Muscle layer of duodenum (tissue), 2 donors: ENCODE measurements around the gene CLSTN1.
"Not testable (repeated sequence)": the region's sequence is repeated elsewhere in the genome, so short reads cannot be mapped to it uniquely, and the experiment has no call there.

Experiments
- H3K27ac ChIP-seq: one replicate; pipeline ENCODE4 v1.7.0; 2013; ENCODE audit warnings: mild to moderate bottlenecking, low read length
- H3K27me3 ChIP-seq: one replicate; pipeline ENCODE4 v1.7.0; 2013; ENCODE audit warnings: low read depth, mild to moderate bottlenecking, control low read depth, low read length
- H3K36me3 ChIP-seq, 2 donors: one replicate each; pipeline ENCODE4 v1.7.0; 2013; ENCODE audit warnings: low read length in 2 of 2, control low read depth in 1 of 2, mild to moderate bottlenecking in 1 of 2; ENCODE audit not compliant: insufficient read depth in 2 of 2, control insufficient read depth in 1 of 2
- H3K4me1 ChIP-seq, 2 donors: one replicate each; pipeline ENCODE4 v1.7.0; 2013; ENCODE audit warnings: low read length in 2 of 2, mild to moderate bottlenecking in 2 of 2, control low read depth in 1 of 2, moderate library complexity in 1 of 2; ENCODE audit not compliant: insufficient read depth in 2 of 2, control insufficient read depth in 1 of 2
- H3K4me3 ChIP-seq, 2 donors: one replicate each; pipeline ENCODE4 v1.7.0; 2013; ENCODE audit warnings: low read length in 2 of 2, low read depth in 1 of 2, mild to moderate bottlenecking in 1 of 2
- H3K9me3 ChIP-seq, 2 donors: one replicate each; pipeline ENCODE4 v1.7.0; 2013; ENCODE audit warnings: low read length in 2 of 2, control low read depth in 1 of 2, mild to moderate bottlenecking in 1 of 2; ENCODE audit not compliant: control insufficient read depth in 1 of 2
- donor health status: healthy.

Gene CLSTN1

DNA sequence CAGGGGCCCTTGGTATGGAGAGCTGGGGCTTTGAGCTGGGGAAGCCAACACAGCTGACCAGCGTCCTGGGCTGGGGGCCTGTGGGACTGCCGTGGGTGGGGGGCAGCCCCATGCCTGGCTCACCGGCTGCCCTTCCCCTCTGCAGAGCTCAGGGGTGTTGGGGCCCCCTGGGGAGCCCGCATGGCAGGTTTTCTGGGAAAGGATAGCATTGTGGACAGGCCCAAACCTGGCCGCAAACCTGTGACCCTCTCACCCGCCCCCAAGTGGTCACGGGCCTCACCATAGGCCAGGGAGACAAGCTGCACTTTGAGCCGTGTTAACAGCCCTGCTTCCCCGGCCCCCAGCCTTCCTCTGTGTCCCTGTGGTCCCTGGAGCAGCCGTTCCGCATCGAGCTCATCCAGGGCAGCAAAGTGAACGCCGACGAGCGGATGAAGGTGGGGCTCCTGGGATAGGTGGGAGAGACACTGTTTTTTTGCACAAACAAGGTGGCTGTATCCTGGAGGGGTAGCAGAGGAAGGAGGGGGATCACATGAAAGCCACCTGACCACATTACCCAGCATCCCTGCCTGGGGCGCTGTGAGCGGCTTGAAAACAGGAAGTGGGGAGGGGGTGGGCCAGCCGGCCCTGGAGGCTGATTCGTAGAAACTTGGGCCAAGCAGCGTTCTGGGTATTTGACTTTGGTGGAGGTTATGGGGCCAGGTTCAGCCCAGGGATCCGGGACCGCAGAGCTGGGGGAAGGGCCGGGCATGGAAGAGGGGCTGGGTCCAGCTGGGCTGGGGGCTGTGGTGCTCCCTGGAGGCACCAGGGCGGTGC is 106.4 kb downstream of the CLSTN1 start:
- Histone ChIP-seq H3K27ac (peak overlapping the region; percentile 16), H3K27me3 (no peaks in the 10 kb centered on the region), H3K4me3 (peak overlapping the region; percentile 30 to 37), H3K9me3 (no peaks in the 10 kb centered on the region), H3K36me3 (peaks cover 0 to 39% of the 10 kb centered on the region in 2 donors), H3K4me1 (peaks cover 0 to 3% of the 10 kb centered on the region in 2 donors)

DNA sequence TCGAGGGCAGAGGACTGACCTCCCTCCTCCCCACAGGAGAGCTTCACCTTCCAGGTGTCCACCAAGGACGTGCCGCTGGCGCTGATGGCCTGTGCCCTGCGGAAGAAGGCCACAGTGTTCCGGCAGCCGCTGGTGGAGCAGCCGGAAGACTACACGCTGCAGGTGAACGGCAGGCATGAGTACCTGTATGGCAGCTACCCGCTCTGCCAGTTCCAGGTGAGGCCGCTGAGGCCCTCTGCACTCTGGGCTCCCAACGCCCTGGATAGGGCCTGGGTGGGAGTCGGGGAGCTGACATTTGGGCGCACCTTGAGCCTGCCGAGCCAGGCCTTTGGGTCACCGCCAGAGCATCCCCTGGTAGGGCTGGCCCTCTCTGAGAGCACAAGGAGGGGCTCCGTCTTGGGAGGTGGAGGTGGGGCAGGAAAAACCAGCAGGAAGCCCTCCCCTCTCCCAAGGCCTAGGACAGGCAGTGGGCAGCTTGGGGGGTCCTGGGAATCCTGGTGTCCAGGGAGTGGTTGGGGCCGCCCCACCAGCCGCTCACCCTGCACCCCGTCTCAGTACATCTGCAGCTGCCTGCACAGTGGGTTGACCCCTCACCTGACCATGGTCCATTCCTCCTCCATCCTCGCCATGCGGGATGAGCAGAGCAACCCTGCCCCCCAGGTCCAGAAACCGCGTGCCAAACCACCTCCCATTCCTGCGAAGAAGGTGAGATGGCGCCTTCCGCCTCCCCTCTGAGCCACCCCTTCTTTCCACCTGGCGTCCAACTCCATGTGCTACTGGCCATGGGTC is 107.2 kb downstream of the CLSTN1 start:
- Histone ChIP-seq H3K27me3 (no peaks in the 10 kb centered on the region), H3K9me3 (no peaks in the 10 kb centered on the region), H3K27ac (no peak overlapping the region), H3K4me1 (peaks cover 0 to 3% of the 10 kb centered on the region in 2 donors), H3K36me3 (peaks cover 0 to 34% of the 10 kb centered on the region in 2 donors), H3K4me3 (peak overlapping the region in 1 of 2 donors; percentile 37)

DNA sequence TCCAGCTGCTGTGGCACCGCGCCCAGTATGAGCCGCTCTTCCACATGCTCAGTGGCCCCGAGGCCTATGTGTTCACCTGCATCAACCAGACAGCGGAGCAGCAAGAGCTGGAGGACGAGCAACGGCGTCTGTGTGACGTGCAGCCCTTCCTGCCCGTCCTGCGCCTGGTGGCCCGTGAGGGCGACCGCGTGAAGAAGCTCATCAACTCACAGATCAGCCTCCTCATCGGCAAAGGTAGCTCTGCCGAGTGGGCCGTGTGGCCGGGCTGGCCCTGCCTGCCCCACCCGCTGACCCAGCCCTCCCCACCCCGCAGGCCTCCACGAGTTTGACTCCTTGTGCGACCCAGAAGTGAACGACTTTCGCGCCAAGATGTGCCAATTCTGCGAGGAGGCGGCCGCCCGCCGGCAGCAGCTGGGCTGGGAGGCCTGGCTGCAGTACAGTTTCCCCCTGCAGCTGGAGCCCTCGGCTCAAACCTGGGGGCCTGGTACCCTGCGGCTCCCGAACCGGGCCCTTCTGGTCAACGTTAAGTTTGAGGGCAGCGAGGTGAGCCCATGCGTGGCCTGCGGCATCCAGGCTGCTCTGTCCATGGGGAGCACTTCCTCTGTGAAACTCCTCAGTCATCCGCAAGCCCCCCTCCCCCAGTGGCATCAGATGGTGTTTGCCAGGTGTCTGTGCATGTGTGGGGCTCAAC is 108.1 kb downstream of the CLSTN1 start:
- H3K4me3 ChIP-seq: no peak overlapping the region
- H3K27me3 ChIP-seq: no peaks in the 10 kb centered on the region
- H3K4me1 ChIP-seq: peaks cover 0 to 3% of the 10 kb centered on the region in 2 donors
- peaks cover 0 to 26% of the 10 kb centered on the region in 2 donors for H3K36me3 ChIP-seq
- H3K9me3 ChIP-seq: no peaks in the 10 kb centered on the region
- H3K27ac ChIP-seq: no peak overlapping the region

DNA sequence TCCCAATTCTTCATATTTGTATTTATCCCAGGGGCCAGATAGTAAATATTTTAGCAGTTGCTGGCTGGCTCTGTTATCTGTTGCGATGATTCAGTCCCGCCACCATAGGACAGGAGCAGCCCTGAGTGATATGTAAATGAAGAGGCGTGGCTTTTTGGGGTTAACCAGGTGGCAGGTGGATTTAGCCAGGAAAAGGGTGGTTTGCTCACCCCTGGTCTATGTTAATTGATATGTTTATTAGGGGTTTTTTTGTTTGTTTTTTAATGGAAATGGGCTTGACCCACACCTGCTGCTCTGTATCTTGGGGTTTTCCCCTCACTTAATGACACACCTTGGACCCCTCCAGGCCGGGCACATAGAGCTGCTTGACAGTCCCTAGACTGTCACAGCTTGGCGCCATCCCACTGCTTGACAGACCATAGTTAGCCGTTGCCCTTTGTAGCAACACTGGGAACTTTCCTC is 109.5 kb downstream of the CLSTN1 start:
- Histone ChIP-seq H3K4me3 (no peak overlapping the region), H3K27me3 (no peaks in the 10 kb centered on the region), H3K36me3 (peaks cover 0 to 20% of the 10 kb centered on the region in 2 donors), H3K9me3 (no peaks in the 10 kb centered on the region), H3K4me1 (peaks cover 0 to 3% of the 10 kb centered on the region in 2 donors), H3K27ac (no peak overlapping the region)

DNA sequence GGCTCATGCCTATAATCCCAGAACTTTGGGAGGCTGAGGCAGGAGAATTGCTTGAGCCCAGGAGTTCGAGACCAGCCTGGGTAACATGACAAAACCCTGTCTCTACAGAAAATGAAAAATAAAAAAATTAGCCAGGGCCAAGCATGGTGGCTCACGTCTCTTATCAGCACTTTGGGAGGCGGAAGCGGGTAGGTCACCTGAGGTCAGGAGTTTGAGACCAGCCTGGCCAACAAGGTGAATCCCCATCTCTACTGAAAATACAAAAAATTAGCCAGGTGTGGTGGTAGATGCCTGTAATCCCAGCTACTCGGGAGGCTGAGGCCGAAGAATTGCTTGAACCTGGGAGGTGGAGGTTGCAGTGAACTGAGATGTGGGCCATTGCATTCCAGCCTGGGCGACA is 111.0 kb downstream of the CLSTN1 start:
- not testable (repeated sequence) for H3K9me3 ChIP-seq, H3K4me3 ChIP-seq, H3K4me1 ChIP-seq, H3K27ac ChIP-seq, H3K27me3 ChIP-seq
- H3K36me3 ChIP-seq: peaks cover 0 to 20% of the 10 kb centered on the region in 2 donors

DNA sequence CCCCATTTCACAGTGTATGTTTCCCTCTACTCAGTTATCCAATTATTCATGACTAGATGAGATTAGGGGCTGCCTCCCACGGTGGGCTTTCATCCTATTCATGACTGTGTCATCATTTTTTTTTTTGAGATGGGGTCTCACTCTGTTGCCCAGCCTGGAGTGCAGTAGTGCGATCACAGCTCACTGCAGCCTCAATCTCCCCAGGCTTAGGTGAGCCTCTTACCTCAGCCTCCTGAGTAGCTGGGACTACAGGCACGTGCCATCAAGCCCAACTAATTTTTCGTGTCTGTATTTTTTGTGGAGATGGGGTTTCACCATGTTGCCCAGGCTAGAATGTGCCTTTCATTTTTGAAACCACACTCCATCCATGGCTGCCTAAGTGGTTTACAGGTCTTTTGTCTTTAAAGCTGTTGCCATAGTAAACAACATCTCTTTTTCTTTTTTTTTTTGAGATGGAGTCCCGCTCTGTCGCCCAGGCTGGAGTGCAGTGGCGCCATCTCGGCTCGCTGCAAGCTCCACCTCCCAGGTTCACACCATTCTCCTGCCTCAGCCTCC is 112.2 kb downstream of the CLSTN1 start:
- H3K27me3 ChIP-seq: no peaks in the 10 kb centered on the region

DNA sequence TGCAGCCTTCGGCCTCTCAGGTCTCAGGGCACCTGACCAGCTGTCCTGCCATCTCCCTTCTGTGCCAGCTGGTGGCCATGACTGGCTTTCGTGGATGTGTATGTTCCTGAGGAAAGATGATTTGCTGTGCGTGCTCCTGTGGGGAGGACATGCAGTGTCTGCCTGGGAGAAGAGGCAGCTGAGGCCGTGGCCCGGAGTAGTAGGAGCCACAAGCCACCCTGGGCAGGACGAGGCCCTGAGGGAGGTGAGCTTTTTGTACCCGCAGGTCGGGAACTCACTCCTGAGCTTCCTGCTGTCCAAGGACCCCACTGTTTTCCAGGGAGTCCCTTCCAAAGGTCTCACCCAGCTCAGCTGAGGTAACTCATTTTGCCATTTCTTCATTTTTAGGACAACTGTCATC is 113.7 kb downstream of the CLSTN1 start:
- no peak overlapping the region for H3K4me3 ChIP-seq
- H3K4me1 ChIP-seq: no peaks in the 10 kb centered on the region
- no peaks in the 10 kb centered on the region for H3K27me3 ChIP-seq
- no peak overlapping the region for H3K27ac ChIP-seq
- no peaks in the 10 kb centered on the region for H3K36me3 ChIP-seq
- no peaks in the 10 kb centered on the region for H3K9me3 ChIP-seq

More for the DNA sequence above, 112.2 kb downstream of the CLSTN1 start:
- H3K9me3 ChIP-seq: no peaks in the 10 kb centered on the region
- no peak overlapping the region for H3K27ac ChIP-seq
- H3K4me3 ChIP-seq: no peak overlapping the region
- H3K4me1 ChIP-seq: no peaks in the 10 kb centered on the region
- H3K36me3 ChIP-seq: peaks cover 0 to 15% of the 10 kb centered on the region in 2 donors

DNA sequence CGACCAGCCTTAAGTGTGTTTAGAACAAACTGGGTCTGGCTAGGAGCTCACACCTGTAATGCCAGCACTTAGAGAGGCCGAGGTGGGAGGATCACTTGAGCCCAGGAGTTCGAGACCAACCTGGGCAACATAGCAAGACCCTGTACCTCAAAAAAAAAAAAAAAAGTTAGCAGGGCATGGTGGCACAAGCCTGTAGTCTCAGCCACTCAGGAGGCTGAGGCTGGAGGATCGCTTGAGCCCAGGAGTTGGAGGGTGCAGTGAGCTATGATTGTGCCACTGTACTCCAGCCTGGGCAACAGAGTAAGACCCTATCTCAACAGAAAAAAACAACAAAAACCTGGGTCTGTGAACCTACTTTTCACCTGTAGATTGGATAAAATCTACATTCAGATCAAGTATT is 117.6 kb downstream of the CLSTN1 start:
- no peaks in the 10 kb centered on the region for H3K9me3 ChIP-seq
- H3K27ac ChIP-seq: no peak overlapping the region
- H3K27me3 ChIP-seq: no peaks in the 10 kb centered on the region
- H3K4me3 ChIP-seq: no peak overlapping the region
- H3K4me1 ChIP-seq: no peaks in the 10 kb centered on the region
- H3K36me3 ChIP-seq: no peaks in the 10 kb centered on the region

DNA sequence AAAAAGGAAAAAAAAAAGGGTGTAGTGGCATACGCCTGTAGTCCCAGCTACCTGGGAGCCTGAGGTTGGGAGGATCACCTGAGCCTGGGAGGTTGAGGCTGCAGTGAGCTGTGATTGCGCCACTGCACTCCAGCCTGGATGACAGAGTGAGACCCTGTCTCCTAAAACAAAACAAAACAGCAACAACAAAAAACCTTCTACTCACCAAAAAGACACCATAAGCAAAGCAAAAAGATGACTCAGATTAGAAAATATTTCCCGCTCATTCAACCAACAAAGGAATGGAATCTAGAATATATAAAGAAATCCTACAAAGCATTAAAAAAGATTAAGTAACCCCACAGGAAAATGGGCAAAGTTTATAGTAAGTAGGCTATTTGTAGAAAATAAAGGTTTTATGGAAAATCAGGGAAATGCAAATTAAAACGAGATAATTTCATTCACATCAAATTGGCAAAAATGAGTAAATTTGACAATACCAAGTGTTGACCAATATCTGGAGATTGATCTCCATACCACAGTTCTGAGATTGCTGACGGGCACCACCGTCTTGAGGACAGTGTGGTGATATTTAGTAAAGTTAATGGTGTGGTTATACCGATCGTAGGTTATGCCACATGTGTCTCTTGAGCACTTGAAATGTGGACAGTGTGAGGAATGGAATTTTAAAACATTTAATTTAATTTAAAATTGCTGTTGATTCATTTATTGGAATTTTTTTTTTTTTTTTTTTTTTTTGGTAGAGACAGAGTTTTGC is 118.2 kb downstream of the CLSTN1 start:
- Histone ChIP-seq H3K9me3 (no peaks in the 10 kb centered on the region), H3K4me1 (no peaks in the 10 kb centered on the region)

DNA sequence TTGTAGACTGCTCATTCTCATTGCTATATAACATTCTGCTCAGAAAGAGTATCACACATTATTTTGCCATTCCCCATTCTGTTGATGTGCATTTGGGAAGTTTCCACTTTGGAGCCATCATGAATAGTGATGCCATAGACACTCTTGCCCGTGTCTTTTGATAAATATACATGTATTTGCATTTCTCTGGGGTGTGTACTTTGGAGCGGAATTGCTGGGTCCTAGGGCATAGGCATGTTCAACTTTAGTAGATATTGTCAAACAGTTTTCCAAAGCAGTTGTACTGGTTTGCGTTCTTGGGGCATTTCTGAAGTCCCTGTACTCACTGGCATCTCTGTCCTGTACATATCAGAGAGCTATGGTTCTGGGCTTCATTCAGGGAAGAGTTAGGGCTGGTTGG is 120.1 kb downstream of the CLSTN1 start:
- no peaks in the 10 kb centered on the region for H3K27me3 ChIP-seq
- H3K9me3 ChIP-seq: no peaks in the 10 kb centered on the region
- H3K36me3 ChIP-seq: no peaks in the 10 kb centered on the region
- H3K4me3 ChIP-seq: no peak overlapping the region
- H3K4me1 ChIP-seq: no peaks in the 10 kb centered on the region
- no peak overlapping the region for H3K27ac ChIP-seq

More for the DNA sequence above, 118.2 kb downstream of the CLSTN1 start:
- Histone ChIP-seq H3K36me3 (no peaks in the 10 kb centered on the region), H3K27me3 (no peaks in the 10 kb centered on the region), H3K4me3 (no peak overlapping the region), H3K27ac (no peak overlapping the region)
